Caco-2 (cell line): Measurements from ENCODE around the gene LDLRAD4. TPM values are rescaled to one million over a fixed set of nuclear protein-coding genes. Genes with fewer than 3 reads are reported as not detected.

Experiments
- BruUV-seq: library from RNA; stranded (reverse); fragments of 400-500 nt; replicated peaks from 2 replicates; lab custom pipeline; 2021; lab: Mats Ljungman, UMichigan
- CTCF ChIA-PET: fragments of 300-600 bp; sonication (Branson Sonifier 250); formaldehyde crosslinking; loops from one replicate; lab custom pipeline; 2022; ENCODE audit warnings: antibody characterized with exemption; lab: Charles Lee
- POLR2A ChIA-PET: fragments of 300-600 bp; sonication (Branson Sonifier 250); formaldehyde crosslinking; loops from one replicate; lab custom pipeline; 2022; ENCODE audit warnings: antibody characterized with exemption; lab: Charles Lee
- DNase-seq, 2 experiments: peaks; one replicate each; pipeline versions ENCODE4 v3.0.0 to v3.0.0-alpha.2; 2020 to 2022
- H3K27me3 ChIP-seq: replicated peaks from 2 replicates; pipeline ENCODE4 v1.6.0; 2011; ENCODE audit warnings: low read length; ENCODE audit not compliant: control insufficient read depth, insufficient read depth
- H3K36me3 ChIP-seq: 2 replicates; pipeline ENCODE4 v1.5.1; 2011; ENCODE audit warnings: low read length; ENCODE audit not compliant: control insufficient read depth, insufficient read depth
- H3K4me1 ChIP-seq: fragments of 250-450 bp; sonication (Bioruptor Pico); 2 replicates; pipeline ENCODE4 v1.5.1; 2020; ENCODE audit warnings: mild to moderate bottlenecking
- H3K4me3 ChIP-seq: 2 replicates; pipeline ENCODE4 v1.5.1; 2011; ENCODE audit warnings: low read depth, mild to moderate bottlenecking, control low read depth, low read length
- H3K9me3 ChIP-seq: fragments of 250-450 bp; sonication (Bioruptor Pico); 2 replicates; pipeline ENCODE4 v1.5.1; 2020; ENCODE audit warnings: mild to moderate bottlenecking, moderate library complexity
- H3K27ac Mint-ChIP-seq: one replicate; pipeline ENCODE4 v1.8.0; 2022; ENCODE audit warnings: mixed read lengths; ENCODE audit not compliant: unreplicated experiment
- H3K27me3 Mint-ChIP-seq: one replicate; pipeline ENCODE4 v1.8.0; 2022; ENCODE audit warnings: mixed read lengths; ENCODE audit not compliant: insufficient read depth, unreplicated experiment
- H3K36me3 Mint-ChIP-seq: one replicate; pipeline ENCODE4 v1.8.0; 2022; ENCODE audit warnings: mild to moderate bottlenecking, mixed read lengths; ENCODE audit not compliant: insufficient read depth, unreplicated experiment
- H3K4me1 Mint-ChIP-seq: one replicate; pipeline ENCODE4 v1.8.0; 2022; ENCODE audit warnings: low read depth, mixed read lengths; ENCODE audit not compliant: unreplicated experiment
- H3K4me3 Mint-ChIP-seq: one replicate; pipeline ENCODE4 v1.8.0; 2022; ENCODE audit warnings: mild to moderate bottlenecking, moderate library complexity, mixed read lengths; ENCODE audit not compliant: unreplicated experiment
- H3K9me3 Mint-ChIP-seq: one replicate; pipeline ENCODE4 v1.8.0; 2022; ENCODE audit warnings: mixed read lengths; ENCODE audit not compliant: unreplicated experiment
- CTCF ChIP-seq, 2 experiments: fragments of 200-600 bp in 1 of 2; IDR thresholded peaks; 1 replicate in 1 of 2; 2 replicates in 1 of 2; pipeline versions ENCODE4 v1.5.1 to v1.8.0; 2011 to 2022; ENCODE audit warnings: antibody characterized with exemption in 1 of 2, control low read depth in 1 of 2, inconsistent platforms in 1 of 2, low read depth in 1 of 2, low read length in 1 of 2, mild to moderate bottlenecking in 1 of 2, moderate library complexity in 1 of 2; ENCODE audit not compliant: insufficient read depth in 1 of 2, severe bottlenecking in 1 of 2, unreplicated experiment in 1 of 2
- intact Hi-C: fragments of 100-400 bp; cut with micrococcal nuclease; formaldehyde crosslinking; loops from one replicate; pipeline ENCODE4 v1.10.0; 2022; ENCODE audit not compliant: unreplicated experiment
- total RNA-seq: library from RNA; stranded (reverse); gene quantifications from 2 replicates; pipeline ENCODE4 v1.2.3, GENCODE V29; 2022

LDLRAD4 gene
- total RNA-seq, 1 experiment from 2014 or later, result 1.2 TPM

GRCh38 chr18:13493725-13494124, 275.2 kb downstream of the LDLRAD4 start:
- Mint-ChIP-seq H3K4me1 (no peaks in the 10 kb centered on the region), H3K4me3 (no peak overlapping the region), H3K36me3 (no peaks in the 10 kb centered on the region), H3K27ac (no peak overlapping the region), H3K9me3 (no peaks in the 10 kb centered on the region), H3K27me3 (peaks cover 18% of the 10 kb centered on the region)
- BruUV-seq, result no TSS peak
- ChIA-PET POLR2A (no interaction called here), CTCF (no interaction called here)
- no peak for TF ChIP-seq CTCF (IDR thresholded peaks at IDR 0.05; ENCODE audit: insufficient read depth in 1 of 2, low read depth in 1 of 2, low read length in 1 of 2, severe bottlenecking in 1 of 2, unreplicated experiment in 1 of 2)
- intact Hi-C loops, result no loop called here
- no peaks in the 10 kb centered on the region for H3K9me3 ChIP-seq
- no peaks in the 10 kb centered on the region for H3K4me1 ChIP-seq
- DNase-seq, result no peak
- no peaks in the 10 kb centered on the region for H3K36me3 ChIP-seq
- H3K4me3 ChIP-seq, result no peak overlapping the region
- H3K27me3 ChIP-seq, result no peaks in the 10 kb centered on the region

- Mint-ChIP-seq H3K27ac (no peak overlapping the region), H3K4me1 (no peaks in the 10 kb centered on the region), H3K4me3 (no peak overlapping the region), H3K27me3 (peaks cover 18% of the 10 kb centered on the region), H3K9me3 (peaks cover 10% of the 10 kb centered on the region), H3K36me3 (peaks cover 5% of the 10 kb centered on the region)
- intact Hi-C loops, result no loop called here
- ChIA-PET CTCF (no interaction called here), POLR2A (no interaction called here)
- no peak overlapping the region for H3K4me3 ChIP-seq
- no peak for TF ChIP-seq CTCF (IDR thresholded peaks at IDR 0.05; ENCODE audit: insufficient read depth in 1 of 2, low read depth in 1 of 2, low read length in 1 of 2, severe bottlenecking in 1 of 2, unreplicated experiment in 1 of 2)
- BruUV-seq, result no TSS peak
- H3K36me3 ChIP-seq, result no peaks in the 10 kb centered on the region
- no peak for DNase-seq
- H3K9me3 ChIP-seq, result no peaks in the 10 kb centered on the region
- H3K27me3 ChIP-seq, result no peaks in the 10 kb centered on the region
- no peaks in the 10 kb centered on the region for H3K4me1 ChIP-seq
These were observed 276.4 kb downstream of the LDLRAD4 start for GRCh38 chr18:13494871-13495445.

- POLR2A ChIA-PET, result no interaction called here
These were observed 277.4 kb downstream of the LDLRAD4 start for GRCh38 chr18:13495961-13496360.

More at GRCh38 chr18:13495961-13496360, 277.4 kb downstream of the LDLRAD4 start:
- no peak for DNase-seq
- intact Hi-C loops, result no loop called here
- Histone ChIP-seq H3K4me1 (no peaks in the 10 kb centered on the region), H3K4me3 (no peak overlapping the region), H3K9me3 (no peaks in the 10 kb centered on the region), H3K36me3 (no peaks in the 10 kb centered on the region), H3K27me3 (no peaks in the 10 kb centered on the region)
- TF ChIP-seq CTCF (IDR thresholded peaks at IDR 0.05; ENCODE audit: insufficient read depth in 1 of 2, low read depth in 1 of 2, low read length in 1 of 2, severe bottlenecking in 1 of 2, unreplicated experiment in 1 of 2), result no peak
- peaks cover 13% of the 10 kb centered on the region for H3K9me3 Mint-ChIP-seq
- no peak overlapping the region for H3K27ac Mint-ChIP-seq
- H3K4me3 Mint-ChIP-seq, result no peak overlapping the region
- peaks cover 19% of the 10 kb centered on the region for H3K27me3 Mint-ChIP-seq
- BruUV-seq, result no TSS peak
- CTCF ChIA-PET, result no interaction called here
- no peaks in the 10 kb centered on the region for H3K4me1 Mint-ChIP-seq
- peaks cover 6% of the 10 kb centered on the region for H3K36me3 Mint-ChIP-seq
